ENCODE data around the gene UBE2D2.
"Not testable (repeated sequence)": the region's sequence is repeated elsewhere in the genome, so short reads cannot be mapped to it uniquely, and the experiment has no call there.

DNA sequence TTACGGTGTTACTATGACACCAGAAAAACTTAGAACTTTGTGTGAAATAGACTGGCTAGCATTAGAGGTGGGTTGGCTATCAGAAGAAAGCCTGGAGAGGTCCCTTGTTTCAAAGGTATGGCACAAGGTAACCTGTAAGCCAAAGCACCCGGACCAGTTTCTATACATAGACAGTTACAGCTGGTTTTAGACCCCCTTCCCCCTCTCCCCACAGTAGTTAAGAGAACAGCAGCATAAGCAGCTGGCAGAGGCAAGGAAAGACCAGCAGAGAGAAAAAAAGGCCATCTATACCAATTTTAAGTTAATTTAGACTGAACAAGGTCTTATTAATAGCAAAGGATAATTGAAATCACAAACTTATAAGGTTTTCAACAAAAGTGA lies 34.1 kb upstream of the UBE2D2 start:
- not testable (repeated sequence) for TF ChIP-seq CTCF (conservative IDR thresholded peaks at IDR 0.05; ENCODE audit: low read depth in 2 of 2); NANOG (IDR thresholded peaks at IDR 0.05; ENCODE audit: borderline replicate concordance); EZH2phosphoT487 (IDR thresholded peaks at IDR 0.05; ENCODE audit: unreplicated experiment); POLR2AphosphoS5 (IDR thresholded peaks at IDR 0.05; ENCODE audit: low read depth)
- TF ChIP-seq, protein P1, sequence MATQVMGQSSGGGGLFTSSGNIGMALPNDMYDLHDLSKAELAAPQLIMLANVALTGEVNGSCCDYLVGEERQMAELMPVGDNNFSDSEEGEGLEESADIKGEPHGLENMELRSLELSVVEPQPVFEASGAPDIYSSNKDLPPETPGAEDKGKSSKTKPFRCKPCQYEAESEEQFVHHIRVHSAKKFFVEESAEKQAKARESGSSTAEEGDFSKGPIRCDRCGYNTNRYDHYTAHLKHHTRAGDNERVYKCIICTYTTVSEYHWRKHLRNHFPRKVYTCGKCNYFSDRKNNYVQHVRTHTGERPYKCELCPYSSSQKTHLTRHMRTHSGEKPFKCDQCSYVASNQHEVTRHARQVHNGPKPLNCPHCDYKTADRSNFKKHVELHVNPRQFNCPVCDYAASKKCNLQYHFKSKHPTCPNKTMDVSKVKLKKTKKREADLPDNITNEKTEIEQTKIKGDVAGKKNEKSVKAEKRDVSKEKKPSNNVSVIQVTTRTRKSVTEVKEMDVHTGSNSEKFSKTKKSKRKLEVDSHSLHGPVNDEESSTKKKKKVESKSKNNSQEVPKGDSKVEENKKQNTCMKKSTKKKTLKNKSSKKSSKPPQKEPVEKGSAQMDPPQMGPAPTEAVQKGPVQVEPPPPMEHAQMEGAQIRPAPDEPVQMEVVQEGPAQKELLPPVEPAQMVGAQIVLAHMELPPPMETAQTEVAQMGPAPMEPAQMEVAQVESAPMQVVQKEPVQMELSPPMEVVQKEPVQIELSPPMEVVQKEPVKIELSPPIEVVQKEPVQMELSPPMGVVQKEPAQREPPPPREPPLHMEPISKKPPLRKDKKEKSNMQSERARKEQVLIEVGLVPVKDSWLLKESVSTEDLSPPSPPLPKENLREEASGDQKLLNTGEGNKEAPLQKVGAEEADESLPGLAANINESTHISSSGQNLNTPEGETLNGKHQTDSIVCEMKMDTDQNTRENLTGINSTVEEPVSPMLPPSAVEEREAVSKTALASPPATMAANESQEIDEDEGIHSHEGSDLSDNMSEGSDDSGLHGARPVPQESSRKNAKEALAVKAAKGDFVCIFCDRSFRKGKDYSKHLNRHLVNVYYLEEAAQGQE (IDR thresholded peaks at IDR 0.05; ENCODE audit: unreplicated experiment) = not testable (repeated sequence)
